ENCODE measurements around the gene LMBRD1. TPM values are rescaled to one million over a fixed set of nuclear protein-coding genes. Genes with fewer than 3 reads are reported as not detected.

Gene LMBRD1
- total and polyA plus RNA-seq, 2 of the 13 experiments (the other 11 are each of a cell fraction or from before 2014, with no cell fraction given) = 18.9 to 21.5 TPM

DNA sequence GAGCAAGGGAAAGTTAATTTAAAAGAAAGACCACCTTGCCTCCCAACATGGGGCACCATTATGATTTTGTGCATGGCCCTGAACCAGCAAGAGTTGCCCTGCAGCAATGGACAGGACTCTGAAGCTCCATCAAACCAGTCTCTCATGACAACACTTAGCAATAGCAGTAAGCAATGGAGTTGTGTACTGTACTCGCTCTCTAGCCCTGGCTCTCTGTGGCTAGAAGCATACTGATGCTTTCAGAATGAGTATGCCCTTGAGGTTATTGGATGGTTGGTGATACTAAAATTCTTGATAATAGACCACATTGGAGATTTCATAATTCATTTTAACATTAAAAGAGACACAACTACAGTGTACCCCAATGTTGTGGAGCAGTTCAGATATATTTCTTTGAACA lies 23.2 kb upstream of the LMBRD1 start:
- ChIA-PET POLR2A (no interaction called here), CTCF (ENCODE audit: low intra/inter-chr PET ratio, low total read pairs) (no interaction called here)
- Histone ChIP-seq H3K9me3 (ENCODE audit: low read length) (no peaks in the 10 kb centered on the region), H3K4me2 (ENCODE audit: low read depth, low read length) (no peak overlapping the region), H3K27ac (ENCODE audit: extremely low read length, insufficient read depth, low read length) (no peak overlapping the region), H4K20me1 (ENCODE audit: insufficient read depth, low read length) (no peaks in the 10 kb centered on the region), H2AFZ (ENCODE audit: low read length) (no peak overlapping the region), H3K9ac (ENCODE audit: insufficient read depth, low read depth, low read length) (no peak overlapping the region), H3K27me3 (ENCODE audit: control insufficient read depth in 1 of 2, insufficient read depth in 2 of 2, low read length in 2 of 2) (no peaks in the 10 kb centered on the region), H3K79me2 (ENCODE audit: insufficient read depth, low read length) (no peaks in the 10 kb centered on the region), H3K36me3 (replicated peaks in 1 of 2; ENCODE audit: control insufficient read depth in 1 of 2, insufficient read depth in 2 of 2, low read length in 2 of 2) (no peaks in the 10 kb centered on the region), H3K4me1 (ENCODE audit: insufficient read depth, low read length) (0 out of 2 replicates have a peak, but pooled peaks cover 5% of the 10 kb centered on the region), H3K4me3 (replicated peaks in 1 of 3; ENCODE audit: insufficient read depth in 1 of 3, low read depth in 2 of 3, low read length in 3 of 3) (no peak overlapping the region)
- no peak for ATAC-seq
- WGBS (ENCODE audit: low lambda C conversion rate) = 0% methylated on average over 1 of the region's 1 CpG
- intact Hi-C loops (cut with micrococcal nuclease; ENCODE audit: unreplicated experiment) (no loop called here), in situ Hi-C loops (cut with HindIII; ENCODE audit: extremely low pct_ligation_motif_present, low pct_unique_long_range_greater_than_20kb) (no loop called here)
- no peak for DNase-seq (ENCODE audit: low spot score)
- BruUV-seq (replicated peaks) = no TSS peak
- no peak for FAIRE-seq
- TF ChIP-seq, protein P1, sequence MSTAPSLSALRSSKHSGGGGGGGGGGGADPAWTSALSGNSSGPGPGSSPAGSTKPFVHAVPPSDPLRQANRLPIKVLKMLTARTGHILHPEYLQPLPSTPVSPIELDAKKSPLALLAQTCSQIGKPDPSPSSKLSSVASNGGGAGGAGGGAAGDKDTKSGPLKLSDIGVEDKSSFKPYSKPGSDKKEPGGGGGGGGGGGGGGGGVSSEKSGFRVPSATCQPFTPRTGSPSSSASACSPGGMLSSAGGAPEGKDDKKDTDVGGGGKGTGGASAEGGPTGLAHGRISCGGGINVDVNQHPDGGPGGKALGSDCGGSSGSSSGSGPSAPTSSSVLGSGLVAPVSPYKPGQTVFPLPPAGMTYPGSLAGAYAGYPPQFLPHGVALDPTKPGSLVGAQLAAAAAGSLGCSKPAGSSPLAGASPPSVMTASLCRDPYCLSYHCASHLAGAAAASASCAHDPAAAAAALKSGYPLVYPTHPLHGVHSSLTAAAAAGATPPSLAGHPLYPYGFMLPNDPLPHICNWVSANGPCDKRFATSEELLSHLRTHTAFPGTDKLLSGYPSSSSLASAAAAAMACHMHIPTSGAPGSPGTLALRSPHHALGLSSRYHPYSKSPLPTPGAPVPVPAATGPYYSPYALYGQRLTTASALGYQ (CRISPR knock-in tag; IDR thresholded peaks at IDR 0.05) = no peak
- TF ChIP-seq STAG1 (CRISPR knock-in tag; IDR thresholded peaks at IDR 0.05) (no peak), ZNF501 (CRISPR knock-in tag; IDR thresholded peaks at IDR 0.05) (no peak), ZNF510 (CRISPR knock-in tag; IDR thresholded peaks at IDR 0.05; ENCODE audit: low read depth) (no peak), ELF3 (CRISPR knock-in tag; IDR thresholded peaks at IDR 0.05) (no peak), MLLT10 (CRISPR knock-in tag; IDR thresholded peaks at IDR 0.05) (no peak), GZF1 (CRISPR knock-in tag; IDR thresholded peaks at IDR 0.05) (no peak), ZNF567 (CRISPR knock-in tag; IDR thresholded peaks at IDR 0.05; ENCODE audit: borderline replicate concordance) (no peak), FOXK2 (IDR thresholded peaks at IDR 0.05) (no peak), HNF4A (CRISPR knock-in tag; IDR thresholded peaks at IDR 0.05) (no peak), NCOA5 (CRISPR knock-in tag; IDR thresholded peaks at IDR 0.05) (no peak), MEIS1 (CRISPR knock-in tag; IDR thresholded peaks at IDR 0.05; ENCODE audit: borderline replicate concordance) (no peak), ZKSCAN5 (CRISPR knock-in tag; IDR thresholded peaks at IDR 0.05) (no peak)
- TF ChIP-seq, protein P2, sequence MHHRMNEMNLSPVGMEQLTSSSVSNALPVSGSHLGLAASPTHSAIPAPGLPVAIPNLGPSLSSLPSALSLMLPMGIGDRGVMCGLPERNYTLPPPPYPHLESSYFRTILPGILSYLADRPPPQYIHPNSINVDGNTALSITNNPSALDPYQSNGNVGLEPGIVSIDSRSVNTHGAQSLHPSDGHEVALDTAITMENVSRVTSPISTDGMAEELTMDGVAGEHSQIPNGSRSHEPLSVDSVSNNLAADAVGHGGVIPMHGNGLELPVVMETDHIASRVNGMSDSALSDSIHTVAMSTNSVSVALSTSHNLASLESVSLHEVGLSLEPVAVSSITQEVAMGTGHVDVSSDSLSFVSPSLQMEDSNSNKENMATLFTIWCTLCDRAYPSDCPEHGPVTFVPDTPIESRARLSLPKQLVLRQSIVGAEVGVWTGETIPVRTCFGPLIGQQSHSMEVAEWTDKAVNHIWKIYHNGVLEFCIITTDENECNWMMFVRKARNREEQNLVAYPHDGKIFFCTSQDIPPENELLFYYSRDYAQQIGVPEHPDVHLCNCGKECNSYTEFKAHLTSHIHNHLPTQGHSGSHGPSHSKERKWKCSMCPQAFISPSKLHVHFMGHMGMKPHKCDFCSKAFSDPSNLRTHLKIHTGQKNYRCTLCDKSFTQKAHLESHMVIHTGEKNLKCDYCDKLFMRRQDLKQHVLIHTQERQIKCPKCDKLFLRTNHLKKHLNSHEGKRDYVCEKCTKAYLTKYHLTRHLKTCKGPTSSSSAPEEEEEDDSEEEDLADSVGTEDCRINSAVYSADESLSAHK (CRISPR knock-in tag; IDR thresholded peaks at IDR 0.05; ENCODE audit: borderline replicate concordance) = no peak
- TF ChIP-seq, protein P3, sequence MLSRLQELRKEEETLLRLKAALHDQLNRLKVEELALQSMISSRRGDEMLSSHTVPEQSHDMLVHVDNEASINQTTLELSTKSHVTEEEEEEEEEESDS (CRISPR knock-in tag; IDR thresholded peaks at IDR 0.05; ENCODE audit: borderline replicate concordance) = no peak
- TF ChIP-seq, protein P4, sequence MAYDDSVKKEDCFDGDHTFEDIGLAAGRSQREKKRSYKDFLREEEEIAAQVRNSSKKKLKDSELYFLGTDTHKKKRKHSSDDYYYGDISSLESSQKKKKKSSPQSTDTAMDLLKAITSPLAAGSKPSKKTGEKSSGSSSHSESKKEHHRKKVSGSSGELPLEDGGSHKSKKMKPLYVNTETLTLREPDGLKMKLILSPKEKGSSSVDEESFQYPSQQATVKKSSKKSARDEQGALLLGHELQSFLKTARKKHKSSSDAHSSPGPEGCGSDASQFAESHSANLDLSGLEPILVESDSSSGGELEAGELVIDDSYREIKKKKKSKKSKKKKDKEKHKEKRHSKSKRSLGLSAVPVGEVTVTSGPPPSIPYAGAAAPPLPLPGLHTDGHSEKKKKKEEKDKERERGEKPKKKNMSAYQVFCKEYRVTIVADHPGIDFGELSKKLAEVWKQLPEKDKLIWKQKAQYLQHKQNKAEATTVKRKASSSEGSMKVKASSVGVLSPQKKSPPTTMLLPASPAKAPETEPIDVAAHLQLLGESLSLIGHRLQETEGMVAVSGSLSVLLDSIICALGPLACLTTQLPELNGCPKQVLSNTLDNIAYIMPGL (CRISPR knock-in tag; IDR thresholded peaks at IDR 0.05; ENCODE audit: borderline replicate concordance in 1 of 2, low read depth in 1 of 2) = no peak
- TF ChIP-seq, protein P5, sequence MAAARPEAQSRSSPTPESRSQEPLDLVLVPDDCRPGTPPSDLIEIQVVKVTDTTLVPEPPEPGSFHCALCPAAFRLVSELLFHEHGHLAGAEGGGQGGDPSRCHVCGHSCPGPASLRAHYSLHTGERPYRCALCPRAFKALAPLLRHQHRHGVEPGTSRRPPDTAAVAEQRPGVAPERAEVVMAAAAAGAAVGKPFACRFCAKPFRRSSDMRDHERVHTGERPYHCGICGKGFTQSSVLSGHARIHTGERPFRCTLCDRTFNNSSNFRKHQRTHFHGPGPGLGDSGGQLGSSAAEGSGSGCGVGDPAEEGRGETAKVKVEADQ (CRISPR knock-in tag; IDR thresholded peaks at IDR 0.05; ENCODE audit: borderline replicate concordance) = no peak
- TF ChIP-seq, protein P6, sequence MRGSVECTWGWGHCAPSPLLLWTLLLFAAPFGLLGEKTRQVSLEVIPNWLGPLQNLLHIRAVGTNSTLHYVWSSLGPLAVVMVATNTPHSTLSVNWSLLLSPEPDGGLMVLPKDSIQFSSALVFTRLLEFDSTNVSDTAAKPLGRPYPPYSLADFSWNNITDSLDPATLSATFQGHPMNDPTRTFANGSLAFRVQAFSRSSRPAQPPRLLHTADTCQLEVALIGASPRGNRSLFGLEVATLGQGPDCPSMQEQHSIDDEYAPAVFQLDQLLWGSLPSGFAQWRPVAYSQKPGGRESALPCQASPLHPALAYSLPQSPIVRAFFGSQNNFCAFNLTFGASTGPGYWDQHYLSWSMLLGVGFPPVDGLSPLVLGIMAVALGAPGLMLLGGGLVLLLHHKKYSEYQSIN (CRISPR knock-in tag; IDR thresholded peaks at IDR 0.05; ENCODE audit: borderline replicate concordance) = no peak

Measured in HepG2 (cell line).